GM10847 (cell line): ENCODE measurements around the gene FAM219B.
A peak's percentile ranks its signal among the peaks of the same experiment; 100 is the strongest.

Source experiments
- POLR2A ChIP-seq: IDR thresholded peaks from 2 replicates; pipeline ENCODE4 v1.6.1; 2011; ENCODE audit not compliant: insufficient read length; ENCODE audit errors: extremely low read depth

The FAM219B gene

GRCh38 chr15:74906450-74907162 is at the start of gene FAM219B:
TSS of gene FAM219B (minus strand) at chr15:74906851. CDS start at chr15:74906800, 51 bp downstream.
- peak; percentile 60 for TF ChIP-seq POLR2A

GRCh38 chr15:74955796-74956647 is 49.4 kb upstream of the FAM219B start:
- TF ChIP-seq POLR2A = no peak

- no peak for TF ChIP-seq POLR2A
Observed at GRCh38 chr15:74955017-74955416, 48.4 kb upstream of the FAM219B start.

- TF ChIP-seq POLR2A = no peak
Observed at GRCh38 chr15:74954515-74954914, 47.9 kb upstream of the FAM219B start.

- TF ChIP-seq POLR2A = no peak
Observed at GRCh38 chr15:74951006-74951405, 44.4 kb upstream of the FAM219B start.

GRCh38 chr15:74950078-74950908 is 43.6 kb upstream of the FAM219B start:
- no peak for TF ChIP-seq POLR2A

GRCh38 chr15:74937590-74938371 is 31.1 kb upstream of the FAM219B start, which contains the start of gene COX5A:
TSS of gene COX5A (minus strand) at chr15:74938073. CDS start at chr15:74938014, 59 bp downstream.
- peak; percentile 89 for TF ChIP-seq POLR2A

- TF ChIP-seq POLR2A = no peak
Observed at GRCh38 chr15:74937272-74937589, 30.6 kb upstream of the FAM219B start.

- TF ChIP-seq POLR2A = no peak
Observed at GRCh38 chr15:74933573-74933972, 26.9 kb upstream of the FAM219B start.

- TF ChIP-seq POLR2A = no peak
Observed at GRCh38 chr15:74928771-74929198, 22.1 kb upstream of the FAM219B start.

- TF ChIP-seq POLR2A = no peak
Observed at GRCh38 chr15:74924525-74924924, 17.9 kb upstream of the FAM219B start.

GRCh38 chr15:74920456-74920855 is 13.8 kb upstream of the FAM219B start:
- TF ChIP-seq POLR2A = no peak

GRCh38 chr15:74917676-74918075 is 11.0 kb upstream of the FAM219B start:
- TF ChIP-seq POLR2A = no peak

- TF ChIP-seq POLR2A = no peak
Observed at GRCh38 chr15:74913041-74913440, 6.4 kb upstream of the FAM219B start.

- no peak for TF ChIP-seq POLR2A
Observed at GRCh38 chr15:74908635-74909034, 2.0 kb upstream of the FAM219B start.
